CD14-positive monocyte (primary cell): ENCODE data around the gene FSCN2. TPM values are rescaled to one million over a fixed set of nuclear protein-coding genes. Genes with fewer than 3 reads are reported as not detected.

Experiments used
- DNase-seq, 3 donors: peaks; one replicate each; pipeline ENCODE4 v3.0.0-alpha.2; 2011 to 2022
- H2AFZ ChIP-seq: 2 replicates; pipeline ENCODE4 v1.6.0; 2012; ENCODE audit warnings: mild to moderate bottlenecking, low read depth, low read length, inconsistent platforms; ENCODE audit not compliant: insufficient read depth, poor library complexity, severe bottlenecking
- H3K27ac ChIP-seq, 2 donors: 1 replicate in 1 of 2; 2 replicates in 1 of 2; pipeline ENCODE4 v1.5.1; 2012 to 2013; ENCODE audit warnings: low read length in 2 of 2, control low read depth in 1 of 2, inconsistent platforms in 1 of 2, low read depth in 1 of 2, mild to moderate bottlenecking in 1 of 2
- H3K27me3 ChIP-seq, 2 donors: one replicate each; pipeline versions ENCODE4 v1.6.0 to v1.6.1; 2011 to 2013; ENCODE audit warnings: low read length in 2 of 2; ENCODE audit not compliant: control insufficient read depth in 2 of 2, insufficient read depth in 2 of 2
- H3K36me3 ChIP-seq, 2 donors: replicated peaks in 1 of 2; 1 replicate in 1 of 2; 2 replicates in 1 of 2; pipeline versions ENCODE4 v1.5.1 to v1.6.1; 2012 to 2013; ENCODE audit warnings: low read length in 2 of 2, control low read depth in 1 of 2, inconsistent platforms in 1 of 2, mild to moderate bottlenecking in 1 of 2; ENCODE audit not compliant: insufficient read depth in 2 of 2, control insufficient read depth in 1 of 2
- H3K4me1 ChIP-seq, 2 donors: 1 replicate in 1 of 2; 2 replicates in 1 of 2; pipeline versions ENCODE4 v1.5.1 to v1.6.1; 2012 to 2013; ENCODE audit warnings: low read length in 2 of 2, control low read depth in 1 of 2, inconsistent platforms in 1 of 2, mild to moderate bottlenecking in 1 of 2, moderate library complexity in 1 of 2; ENCODE audit not compliant: insufficient read depth in 2 of 2, control insufficient read depth in 1 of 2
- H3K4me2 ChIP-seq: replicated peaks from 2 replicates; pipeline ENCODE3; 2012; ENCODE audit warnings: low read length, moderate library complexity, mild to moderate bottlenecking; ENCODE audit not compliant: poor library complexity, severe bottlenecking; ENCODE audit errors: extremely low read depth
- H3K4me3 ChIP-seq, 3 experiments: fragments of 200-600 bp in 1 of 3; sonication (generic) in 1 of 3; replicated peaks in 1 of 3; 1 replicate in 2 of 3; 2 replicates in 1 of 3; pipeline ENCODE4 v1.5.1; 2011 to 2013; ENCODE audit warnings: low read length in 3 of 3, mild to moderate bottlenecking in 3 of 3, control low read depth in 2 of 3, low read depth in 2 of 3, inconsistent platforms in 1 of 3, moderate library complexity in 1 of 3
- H3K79me2 ChIP-seq: 2 replicates; pipeline ENCODE4 v1.6.0; 2012; ENCODE audit warnings: mild to moderate bottlenecking, control low read depth, inconsistent platforms, low read length, moderate library complexity; ENCODE audit not compliant: insufficient read depth
- H3K9ac ChIP-seq: 2 replicates; pipeline ENCODE4 v1.6.0; 2017; ENCODE audit warnings: low read length, mild to moderate bottlenecking; ENCODE audit not compliant: insufficient read depth, poor library complexity, severe bottlenecking
- H3K9me3 ChIP-seq, 2 donors: replicated peaks in 1 of 2; 1 replicate in 1 of 2; 2 replicates in 1 of 2; pipeline versions ENCODE4 v1.5.1 to v1.6.1; 2012 to 2013; ENCODE audit warnings: low read length in 2 of 2, control low read depth in 1 of 2; ENCODE audit not compliant: control insufficient read depth in 1 of 2, insufficient read depth in 1 of 2
- H4K20me1 ChIP-seq: 2 replicates; pipeline ENCODE4 v1.6.0; 2012; ENCODE audit warnings: mild to moderate bottlenecking, low read length, control low read depth, moderate library complexity; ENCODE audit not compliant: insufficient read depth
- H3K27ac Mint-ChIP-seq, 7 donors: one replicate each; pipeline ENCODE4 v1.8.0; 2020; ENCODE audit warnings: mild to moderate bottlenecking in 7 of 7, mixed read lengths in 7 of 7, moderate library complexity in 6 of 7, inconsistent platforms in 2 of 7
- H3K27me3 Mint-ChIP-seq, 3 donors: one replicate each; pipeline ENCODE4 v1.8.0; 2021 to 2022; ENCODE audit warnings: low read depth in 3 of 3, mild to moderate bottlenecking in 3 of 3, mixed read lengths in 3 of 3, moderate library complexity in 3 of 3, inconsistent platforms in 1 of 3
- H3K36me3 Mint-ChIP-seq, 2 donors: one replicate each; pipeline ENCODE4 v1.8.0; 2020; ENCODE audit warnings: mixed read lengths in 2 of 2, inconsistent platforms in 1 of 2, mild to moderate bottlenecking in 1 of 2
- H3K4me1 Mint-ChIP-seq: one replicate; pipeline ENCODE4 v1.8.0; 2020; ENCODE audit warnings: mild to moderate bottlenecking, mixed read lengths
- H3K4me3 Mint-ChIP-seq, 2 donors: one replicate each; pipeline ENCODE4 v1.8.0; 2020; ENCODE audit warnings: mild to moderate bottlenecking in 2 of 2, mixed read lengths in 2 of 2, moderate library complexity in 1 of 2
- H3K9me3 Mint-ChIP-seq, 7 donors: one replicate each; pipeline ENCODE4 v1.8.0; 2020 to 2022; ENCODE audit warnings: mixed read lengths in 7 of 7, mild to moderate bottlenecking in 6 of 7, moderate library complexity in 6 of 7, inconsistent platforms in 2 of 7
- WGBS: methylation state at CpG from one replicate; pipeline ENCODE4 v1.1.5; 2013; ENCODE audit warnings: missing lambda C conversion rate; ENCODE audit not compliant: insufficient coverage; 5-methylcytosine and 5-hydroxymethylcytosine counted together
- intact Hi-C, 2 donors: fragments of 100-400 bp; cut with micrococcal nuclease; formaldehyde crosslinking; loops; one replicate each; pipeline versions ENCODE4 v1.15.0 to v1.15.1; 2023
- polyA plus RNA-seq, 3 donors: library from polyadenylated mRNA; depleted of rRNA in 1 of 3; unstranded in 2 of 3; stranded (reverse) in 1 of 3; fragments of 300-500 nt in 2 of 3; fragments of >200 nt in 1 of 3; fragmentation: Illumina TruSeq in 2 of 3; gene quantifications; 1 replicate in 2 of 3; 2 replicates in 1 of 3; pipeline ENCODE4 v1.2.3, GENCODE V29; 2012 to 2021
- TF ChIP-seq, protein P1 (sequence below): fragments of 200-600 bp; IDR thresholded peaks from one replicate; pipeline ENCODE4 v1.8.0; 2022; ENCODE audit warnings: antibody characterized with exemption, mild to moderate bottlenecking

Gene FSCN2
- polyA plus RNA-seq, 3 donors = 0.07 TPM; not detected in 2

DNA sequence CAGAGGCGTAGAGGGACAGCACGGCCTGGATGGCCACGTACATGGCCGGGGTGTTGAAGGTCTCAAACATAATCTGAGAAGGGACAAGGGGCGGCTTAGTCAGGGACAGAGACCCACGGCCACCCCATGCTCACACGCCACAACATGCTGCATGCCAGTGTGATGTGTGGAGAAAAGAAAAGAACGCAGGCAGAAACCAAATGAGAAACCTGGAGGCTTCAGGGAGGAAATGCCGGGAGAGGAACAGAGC lies 16.7 kb upstream of the FSCN2 start:
- TF ChIP-seq, protein P1, sequence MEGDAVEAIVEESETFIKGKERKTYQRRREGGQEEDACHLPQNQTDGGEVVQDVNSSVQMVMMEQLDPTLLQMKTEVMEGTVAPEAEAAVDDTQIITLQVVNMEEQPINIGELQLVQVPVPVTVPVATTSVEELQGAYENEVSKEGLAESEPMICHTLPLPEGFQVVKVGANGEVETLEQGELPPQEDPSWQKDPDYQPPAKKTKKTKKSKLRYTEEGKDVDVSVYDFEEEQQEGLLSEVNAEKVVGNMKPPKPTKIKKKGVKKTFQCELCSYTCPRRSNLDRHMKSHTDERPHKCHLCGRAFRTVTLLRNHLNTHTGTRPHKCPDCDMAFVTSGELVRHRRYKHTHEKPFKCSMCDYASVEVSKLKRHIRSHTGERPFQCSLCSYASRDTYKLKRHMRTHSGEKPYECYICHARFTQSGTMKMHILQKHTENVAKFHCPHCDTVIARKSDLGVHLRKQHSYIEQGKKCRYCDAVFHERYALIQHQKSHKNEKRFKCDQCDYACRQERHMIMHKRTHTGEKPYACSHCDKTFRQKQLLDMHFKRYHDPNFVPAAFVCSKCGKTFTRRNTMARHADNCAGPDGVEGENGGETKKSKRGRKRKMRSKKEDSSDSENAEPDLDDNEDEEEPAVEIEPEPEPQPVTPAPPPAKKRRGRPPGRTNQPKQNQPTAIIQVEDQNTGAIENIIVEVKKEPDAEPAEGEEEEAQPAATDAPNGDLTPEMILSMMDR = no peak
- Histone ChIP-seq H3K4me1 (peaks cover 53 to 71% of the 10 kb centered on the region in 2 donors), H3K4me3 (peak overlapping the region; percentile 75 to 94 (median 83)), H3K9me3 (no peaks in the 10 kb centered on the region), H4K20me1 (peaks cover 54% of the 10 kb centered on the region), H2AFZ (no peak overlapping the region), H3K27me3 (no peaks in the 10 kb centered on the region), H3K9ac (peak overlapping the region; percentile 82), H3K36me3 (peaks cover 28 to 31% of the 10 kb centered on the region in 2 donors), H3K79me2 (peaks cover 72% of the 10 kb centered on the region), H3K4me2 (peak overlapping the region; percentile 91), H3K27ac (peak overlapping the region; percentile 36 to 70)
- Mint-ChIP-seq H3K9me3 (peaks cover 0 to 4% (median 1%) of the 10 kb centered on the region in 7 donors), H3K4me1 (peaks cover 62% of the 10 kb centered on the region), H3K27me3 (peaks cover 0 to 2% (median 0%) of the 10 kb centered on the region in 3 donors), H3K27ac (peak overlapping the region; percentile 82 to 95 (median 89)), H3K36me3 (peaks cover 31 to 41% of the 10 kb centered on the region in 2 donors), H3K4me3 (peak overlapping the region; percentile 95 to 96)
- DNase-seq = no peak
- intact Hi-C loops = loop anchor here (2.0 to 5.0 kb wide), 4 partner anchors 25 to 114 kb away; partner anchors contain the start of genes BAHCC1 (in 1 of the 2) and FAAP100 (in 1 of the 2)
- WGBS = 4% methylated on average over 4 of the region's 9 CpGs

DNA sequence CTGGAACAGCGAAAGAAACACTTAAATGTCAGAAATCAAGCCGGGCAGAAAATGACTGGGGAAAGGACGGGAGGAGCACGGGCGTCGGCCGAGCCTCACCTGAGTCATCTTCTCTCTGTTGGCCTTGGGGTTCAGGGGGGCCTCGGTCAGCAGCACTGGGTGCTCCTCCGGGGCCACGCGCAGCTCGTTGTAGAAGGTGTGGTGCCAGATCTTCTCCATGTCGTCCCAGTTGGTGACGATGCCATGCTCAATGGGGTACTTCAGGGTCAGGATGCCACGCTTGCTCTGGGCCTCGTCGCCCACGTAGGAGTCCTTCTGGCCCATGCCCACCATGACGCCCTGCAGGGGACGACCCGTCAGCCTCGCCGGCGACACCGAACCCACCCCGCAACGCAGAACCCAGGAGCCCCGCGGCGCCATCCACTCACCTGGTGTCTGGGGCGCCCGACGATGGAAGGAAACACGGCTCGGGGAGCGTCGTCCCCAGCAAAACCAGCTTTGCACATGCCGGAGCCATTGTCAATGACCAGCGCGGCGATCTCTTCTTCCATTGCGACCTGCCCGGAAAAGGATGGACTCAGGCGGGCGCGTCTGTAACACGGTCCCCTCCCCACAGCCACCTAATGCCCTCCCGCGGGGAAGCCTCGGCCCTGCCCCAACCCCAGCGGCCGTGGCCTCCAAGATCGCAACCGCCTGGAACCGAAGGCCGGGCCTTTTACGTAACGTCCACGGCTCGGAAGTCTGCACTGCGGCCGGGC lies 16.2 kb upstream of the FSCN2 start:
- Mint-ChIP-seq H3K27ac (peak overlapping the region; percentile 82 to 95 (median 89)), H3K9me3 (peaks cover 0 to 4% (median 0%) of the 10 kb centered on the region in 7 donors), H3K4me1 (peaks cover 67% of the 10 kb centered on the region), H3K4me3 (peak overlapping the region; percentile 95 to 96), H3K27me3 (peaks cover 0 to 2% (median 0%) of the 10 kb centered on the region in 3 donors), H3K36me3 (peaks cover 35 to 45% of the 10 kb centered on the region in 2 donors)
- H3K27me3 ChIP-seq = no peaks in the 10 kb centered on the region
- H3K4me3 ChIP-seq = peak overlapping the region; percentile 75 to 94 (median 83)
- peaks cover 28 to 31% of the 10 kb centered on the region in 2 donors for H3K36me3 ChIP-seq
- H3K9me3 ChIP-seq = no peaks in the 10 kb centered on the region
- H3K9ac ChIP-seq = peak overlapping the region; percentile 82
- H4K20me1 ChIP-seq = peaks cover 57% of the 10 kb centered on the region
- no peak overlapping the region for H2AFZ ChIP-seq
- DNase-seq = peak in 1 of 3 donors; percentile 38
- H3K27ac ChIP-seq = peak overlapping the region; percentile 36 to 70
- 0% methylated on average over 62 of the region's 62 CpGs for WGBS
- H3K79me2 ChIP-seq = peaks cover 77% of the 10 kb centered on the region
- intact Hi-C loops = loop anchor here (2.0 to 5.0 kb wide), 4 partner anchors 25 to 115 kb away; partner anchors contain the start of genes BAHCC1 (in 1 of the 2) and FAAP100 (in 1 of the 2)
- TF ChIP-seq, protein P1 = no peak
- H3K4me2 ChIP-seq = peak overlapping the region; percentile 91
- peaks cover 57 to 76% of the 10 kb centered on the region in 2 donors for H3K4me1 ChIP-seq
